Osteoblast (primary cell): ENCODE data around the gene SPACA5B. TPM values are rescaled to one million over a fixed set of nuclear protein-coding genes. Genes with fewer than 3 reads are reported as not detected.
"Not testable (repeated sequence)": the region's sequence is repeated elsewhere in the genome, so short reads cannot be mapped to it uniquely, and the experiment has no call there.

Experiments
- DNase-seq: peaks from one replicate; pipeline ENCODE4 v3.0.0; 2011; ENCODE audit warnings: low spot score, mixed read lengths; ENCODE audit not compliant: insufficient read length; ENCODE audit errors: missing footprints
- H2AFZ ChIP-seq: 2 replicates; pipeline ENCODE4 v1.6.0; 2011; ENCODE audit warnings: mild to moderate bottlenecking, low read length
- H3K27ac ChIP-seq: 2 replicates; pipeline ENCODE4 v1.5.1; 2011; ENCODE audit warnings: mild to moderate bottlenecking, low read depth, low read length, moderate library complexity
- H3K27me3 ChIP-seq: 2 replicates; pipeline ENCODE4 v1.6.0; 2012; ENCODE audit warnings: mild to moderate bottlenecking, control low read depth, inconsistent platforms, low read length, moderate library complexity; ENCODE audit not compliant: insufficient read depth
- H3K36me3 ChIP-seq: 2 replicates; pipeline ENCODE4 v1.5.1; 2011; ENCODE audit warnings: mild to moderate bottlenecking, low read length, control low read depth, moderate library complexity; ENCODE audit not compliant: insufficient read depth
- H3K4me1 ChIP-seq: 2 replicates; pipeline ENCODE4 v1.5.1; 2011; ENCODE audit warnings: mild to moderate bottlenecking, low read length, control low read depth, moderate library complexity; ENCODE audit not compliant: insufficient read depth
- H3K4me2 ChIP-seq: 2 replicates; pipeline ENCODE4 v1.6.0; 2011; ENCODE audit warnings: mild to moderate bottlenecking, low read length; ENCODE audit not compliant: insufficient read depth
- H3K4me3 ChIP-seq: fragments of 200-600 bp; sonication (generic); 3 replicates; pipeline ENCODE4 v1.5.1; 2012; ENCODE audit warnings: mild to moderate bottlenecking, low read length, inconsistent platforms; ENCODE audit not compliant: insufficient read depth
- H3K79me2 ChIP-seq: 2 replicates; pipeline ENCODE4 v1.6.0; 2012; ENCODE audit warnings: mild to moderate bottlenecking, low read length, control low read depth, inconsistent platforms; ENCODE audit not compliant: insufficient read depth
- H3K9me3 ChIP-seq: 2 replicates; pipeline ENCODE4 v1.5.1; 2011; ENCODE audit warnings: low read depth, low read length, control low read depth
- H4K20me1 ChIP-seq: 2 replicates; pipeline ENCODE4 v1.6.0; 2012; ENCODE audit warnings: mild to moderate bottlenecking, low read length, control low read depth; ENCODE audit not compliant: insufficient read depth
- CTCF ChIP-seq: IDR thresholded peaks from 2 replicates; pipeline ENCODE4 v1.5.1; 2011; ENCODE audit warnings: mild to moderate bottlenecking, low read depth, low read length, moderate library complexity; ENCODE audit errors: extremely low read depth
- total RNA-seq: library from RNA; depleted of rRNA; stranded (reverse); fragments of >200 nt; gene quantifications from 2 replicates; pipeline ENCODE4 v1.2.3, GENCODE V29; 2012

The SPACA5B gene
- total RNA-seq, 1 donor = not detected

- DNase-seq = no peak
- no peak overlapping the region for H3K4me2 ChIP-seq
- peaks cover 6% of the 10 kb centered on the region for H3K27me3 ChIP-seq
- no peak for TF ChIP-seq CTCF
- H3K9me3 ChIP-seq = no peaks in the 10 kb centered on the region
- H4K20me1 ChIP-seq = no peaks in the 10 kb centered on the region
- H3K36me3 ChIP-seq = no peaks in the 10 kb centered on the region
- H3K4me3 ChIP-seq = no peak overlapping the region
- H3K4me1 ChIP-seq = no peaks in the 10 kb centered on the region
- no peak overlapping the region for H2AFZ ChIP-seq
- H3K79me2 ChIP-seq = no peaks in the 10 kb centered on the region
- no peak overlapping the region for H3K27ac ChIP-seq
Observed at GRCh38 chrX:48090123-48090522, 40.3 kb upstream of the SPACA5B start.

GRCh38 chrX:48092558-48092957 is 37.9 kb upstream of the SPACA5B start:
- not testable (repeated sequence) for H3K27ac ChIP-seq, H3K9me3 ChIP-seq, H4K20me1 ChIP-seq, H3K79me2 ChIP-seq, H2AFZ ChIP-seq, H3K27me3 ChIP-seq, H3K36me3 ChIP-seq, DNase-seq, H3K4me1 ChIP-seq, H3K4me2 ChIP-seq, H3K4me3 ChIP-seq

GRCh38 chrX:48101443-48101842 is 29.0 kb upstream of the SPACA5B start:
- no peaks in the 10 kb centered on the region for H3K27me3 ChIP-seq
- H2AFZ ChIP-seq = no peak overlapping the region
- TF ChIP-seq CTCF = no peak
- no peak overlapping the region for H3K4me2 ChIP-seq
- no peaks in the 10 kb centered on the region for H3K9me3 ChIP-seq
- no peaks in the 10 kb centered on the region for H3K4me1 ChIP-seq
- no peak for DNase-seq
- H3K4me3 ChIP-seq = no peak overlapping the region
- H4K20me1 ChIP-seq = no peaks in the 10 kb centered on the region
- no peak overlapping the region for H3K27ac ChIP-seq
- no peaks in the 10 kb centered on the region for H3K36me3 ChIP-seq
- no peaks in the 10 kb centered on the region for H3K79me2 ChIP-seq

GRCh38 chrX:48102874-48103374 is 27.5 kb upstream of the SPACA5B start:
- Histone ChIP-seq H2AFZ (no peak overlapping the region), H4K20me1 (no peaks in the 10 kb centered on the region), H3K4me2 (no peak overlapping the region), H3K27me3 (no peaks in the 10 kb centered on the region), H3K4me1 (no peaks in the 10 kb centered on the region), H3K36me3 (no peaks in the 10 kb centered on the region), H3K27ac (no peak overlapping the region), H3K79me2 (no peaks in the 10 kb centered on the region), H3K9me3 (no peaks in the 10 kb centered on the region), H3K4me3 (no peak overlapping the region)
- TF ChIP-seq CTCF = no peak
- DNase-seq = no peak
